Loucy (cell line): ENCODE results near the gene EPHB3.

ENCODE experiments used
- CTCF ChIP-seq: fragments of 200-600 bp; sonication (generic); conservative IDR thresholded peaks from 2 replicates; pipeline ENCODE4 v1.5.1; 2014; ENCODE audit warnings: mild to moderate bottlenecking, antibody characterized with exemption, low read length
- EZH2phosphoT487 ChIP-seq: fragments of 200-600 bp; IDR thresholded peaks from 2 replicates; pipeline ENCODE4 v1.6.1; 2018; ENCODE audit warnings: antibody characterized with exemption, mild to moderate bottlenecking, moderate library complexity, borderline replicate concordance

- TF ChIP-seq CTCF, result no peak
- no peak for TF ChIP-seq EZH2phosphoT487
These were observed 17.1 kb upstream of the EPHB3 start for GRCh38 chr3:184544513-184544861.
